IPS-18c (cell line): Measurements from ENCODE around the gene CHMP6.
"Not testable (repeated sequence)": the region's sequence is repeated elsewhere in the genome, so short reads cannot be mapped to it uniquely, and the experiment has no call there.

Source experiments
- H3K4me3 ChIP-seq: 2 replicates; pipeline ENCODE4 v1.7.0; 2013; ENCODE audit warnings: low read depth, mild to moderate bottlenecking, low read length, moderate library complexity; ENCODE audit not compliant: insufficient read depth
- H3K9me3 ChIP-seq: one replicate; pipeline ENCODE4 v1.6.1; 2013; ENCODE audit warnings: mild to moderate bottlenecking, low read length, moderate library complexity; ENCODE audit not compliant: control insufficient read depth, insufficient read depth

CHMP6 gene

DNA sequence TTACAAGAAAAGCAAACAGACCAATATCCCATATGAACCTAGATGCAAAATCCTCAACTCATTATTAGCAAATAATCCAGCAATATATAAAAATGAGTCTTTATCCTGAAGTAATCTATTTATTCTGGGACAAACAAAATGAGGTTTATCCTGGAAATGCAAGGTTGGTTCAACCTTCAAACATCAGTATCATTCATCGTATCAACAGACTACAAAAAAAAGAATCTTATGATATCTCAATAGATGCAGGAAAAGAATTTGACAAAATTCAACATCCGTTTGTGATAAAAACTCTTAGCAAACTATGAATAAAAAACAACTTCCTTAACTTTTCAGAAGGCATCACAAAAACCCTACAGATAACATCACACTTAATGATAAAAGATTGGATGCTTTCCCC lies 24.9 kb downstream of the CHMP6 start:
- no peaks in the 10 kb centered on the region for H3K9me3 ChIP-seq
- H3K4me3 ChIP-seq = no peak overlapping the region

DNA sequence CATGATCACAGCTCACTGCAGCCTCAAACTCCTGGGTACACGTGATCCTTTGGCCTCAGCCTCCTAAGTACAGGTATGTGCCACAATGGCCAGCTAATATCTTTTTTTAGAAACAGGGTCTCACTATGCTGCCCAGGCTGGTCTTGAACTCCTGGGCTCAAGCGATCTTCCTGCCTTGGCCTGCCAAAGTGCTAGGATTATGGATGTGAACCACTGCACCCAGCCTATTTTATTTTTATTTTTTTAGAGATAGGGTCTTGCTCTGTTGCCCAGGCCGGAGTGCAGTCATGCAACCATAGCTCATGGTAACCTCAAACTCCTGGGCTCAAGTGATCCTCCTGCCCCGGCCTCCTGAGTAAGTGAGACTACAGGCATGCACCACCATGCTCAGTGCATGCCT lies 25.7 kb downstream of the CHMP6 start:
- H3K9me3 ChIP-seq, H3K4me3 ChIP-seq: not testable (repeated sequence)

DNA sequence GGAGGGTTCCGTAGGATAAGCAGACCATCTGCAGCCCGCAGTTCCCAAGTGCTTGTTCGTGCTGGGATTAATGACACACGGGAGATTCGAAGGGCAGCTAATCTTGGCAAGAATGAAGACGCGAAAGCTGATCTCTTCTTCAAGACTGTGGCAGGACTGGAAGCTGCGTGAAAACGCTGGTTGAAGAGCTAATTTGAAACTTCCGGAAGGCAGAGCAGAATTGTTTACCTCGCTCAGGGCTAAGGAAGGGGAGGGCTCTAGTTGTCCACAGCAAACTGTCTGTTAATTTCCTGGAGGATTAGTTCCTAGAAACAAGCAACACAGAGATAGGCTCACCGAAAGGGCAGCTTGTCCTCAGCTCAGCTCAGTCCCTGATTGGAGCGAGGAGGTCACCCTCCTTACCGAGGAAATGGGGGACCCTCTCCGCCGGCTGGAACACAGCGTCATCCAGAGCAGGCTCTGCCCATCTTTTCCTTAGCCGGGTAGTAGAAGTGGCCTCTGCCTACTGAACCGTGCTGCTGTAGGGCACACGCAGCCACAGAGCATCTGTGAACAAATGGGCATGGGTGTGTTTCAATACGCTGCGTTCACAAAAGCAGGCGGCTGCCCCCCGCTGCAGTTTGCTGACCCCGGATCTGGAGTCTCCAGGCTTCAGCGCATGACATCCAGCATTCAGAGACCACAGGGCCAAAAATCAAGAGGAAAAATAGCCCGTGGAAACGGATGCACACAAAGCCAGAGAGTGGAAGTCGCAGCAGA lies 26.6 kb downstream of the CHMP6 start:
- no peaks in the 10 kb centered on the region for H3K9me3 ChIP-seq
- H3K4me3 ChIP-seq = no peak overlapping the region

DNA sequence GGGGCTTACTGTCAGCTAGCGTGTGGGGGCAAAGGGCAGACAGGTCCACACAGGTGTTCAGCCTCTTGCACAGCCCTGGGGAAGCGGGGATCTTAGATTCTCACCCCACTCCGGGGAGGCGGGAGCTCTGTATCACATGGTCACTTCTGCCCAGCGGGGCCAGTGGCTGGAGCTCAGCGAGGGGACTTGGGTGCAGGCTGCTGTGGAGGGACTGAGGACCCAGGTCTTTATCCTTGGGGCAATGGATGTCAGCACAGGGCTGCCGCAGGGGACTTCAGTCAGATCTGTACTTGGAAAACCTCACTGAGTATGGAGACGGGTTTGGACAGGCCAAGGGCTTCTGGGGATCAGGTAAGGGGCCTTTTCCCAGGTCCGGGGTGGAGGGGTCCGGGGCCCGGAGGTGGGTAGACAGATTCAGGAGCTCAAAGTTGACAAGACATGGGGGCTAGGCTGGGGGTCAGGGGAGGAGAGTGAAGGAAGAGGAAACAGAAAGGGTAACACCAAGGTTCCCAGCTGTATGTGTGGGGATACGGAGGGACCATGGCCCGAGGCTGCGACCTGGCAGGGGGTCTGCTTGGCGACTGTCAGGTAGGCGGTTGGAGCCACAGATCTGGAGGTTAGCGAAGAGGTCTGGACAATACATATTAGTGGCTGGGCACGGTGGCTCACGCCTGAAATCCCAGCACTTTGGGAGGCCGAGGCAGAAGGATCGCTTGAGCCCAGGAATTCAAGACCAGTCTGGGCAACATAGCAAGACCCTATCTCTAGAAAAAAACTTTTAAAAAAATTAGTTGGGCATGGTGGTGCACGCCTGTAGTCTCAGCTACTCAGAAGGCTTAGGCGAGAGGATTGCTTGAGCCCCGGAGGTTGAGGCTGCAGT lies 28.2 kb downstream of the CHMP6 start:
- H3K9me3 ChIP-seq = no peaks in the 10 kb centered on the region
- no peak overlapping the region for H3K4me3 ChIP-seq

DNA sequence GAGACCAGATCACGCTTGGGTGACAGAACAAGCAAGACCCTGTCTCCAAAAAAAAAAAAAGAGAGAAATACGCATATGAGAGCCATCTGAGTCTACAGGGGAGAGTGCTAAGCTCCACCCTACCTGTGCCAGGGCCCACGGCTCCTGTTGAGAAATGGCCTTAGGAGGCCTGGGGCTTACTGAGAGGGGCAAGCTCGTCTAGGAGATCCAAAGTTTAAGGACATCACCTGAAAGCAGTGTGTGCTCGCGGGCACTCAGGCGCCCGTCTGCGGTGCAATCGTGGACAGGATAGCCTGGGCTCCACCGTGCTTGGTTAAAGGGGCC lies 28.8 kb downstream of the CHMP6 start:
- Histone ChIP-seq H3K9me3 (no peaks in the 10 kb centered on the region), H3K4me3 (no peak overlapping the region)

DNA sequence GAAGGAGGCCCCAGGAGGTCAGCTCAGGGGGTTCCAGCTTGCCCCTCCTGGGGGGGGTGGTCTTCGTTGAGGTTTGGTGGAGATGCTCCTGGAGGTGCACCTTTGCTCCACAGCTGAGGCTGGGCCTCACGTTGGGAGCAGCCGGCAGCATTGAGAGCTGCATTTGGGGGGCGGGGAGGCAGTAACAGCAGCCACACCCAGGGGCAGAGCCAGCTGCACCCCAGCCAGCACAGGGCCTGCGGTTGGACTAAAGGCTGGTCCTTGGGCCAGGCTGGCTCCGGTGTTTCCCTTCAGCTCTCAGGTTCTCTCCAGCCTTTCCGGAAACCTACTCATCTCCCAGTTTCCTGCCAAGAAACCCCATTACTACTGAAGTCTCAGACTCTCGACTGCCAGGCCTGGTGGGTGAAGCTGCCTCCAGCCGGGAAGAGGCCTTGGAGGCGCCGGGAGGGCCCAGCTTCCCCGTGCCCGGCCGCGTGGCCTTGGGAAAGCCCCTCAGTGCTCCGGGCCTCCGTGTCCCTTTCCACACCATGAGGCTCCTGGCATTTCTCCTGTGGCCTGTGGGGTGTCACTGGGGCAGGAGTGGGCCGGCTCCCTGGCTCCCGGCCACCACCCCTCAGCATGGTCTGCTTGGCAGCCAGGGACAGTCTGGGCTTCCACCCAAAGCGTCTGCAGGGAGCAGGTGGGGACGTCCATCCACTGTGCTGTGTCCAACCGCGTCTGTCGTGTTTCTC lies 29.3 kb downstream of the CHMP6 start:
- no peak overlapping the region for H3K4me3 ChIP-seq
- H3K9me3 ChIP-seq = no peaks in the 10 kb centered on the region

DNA sequence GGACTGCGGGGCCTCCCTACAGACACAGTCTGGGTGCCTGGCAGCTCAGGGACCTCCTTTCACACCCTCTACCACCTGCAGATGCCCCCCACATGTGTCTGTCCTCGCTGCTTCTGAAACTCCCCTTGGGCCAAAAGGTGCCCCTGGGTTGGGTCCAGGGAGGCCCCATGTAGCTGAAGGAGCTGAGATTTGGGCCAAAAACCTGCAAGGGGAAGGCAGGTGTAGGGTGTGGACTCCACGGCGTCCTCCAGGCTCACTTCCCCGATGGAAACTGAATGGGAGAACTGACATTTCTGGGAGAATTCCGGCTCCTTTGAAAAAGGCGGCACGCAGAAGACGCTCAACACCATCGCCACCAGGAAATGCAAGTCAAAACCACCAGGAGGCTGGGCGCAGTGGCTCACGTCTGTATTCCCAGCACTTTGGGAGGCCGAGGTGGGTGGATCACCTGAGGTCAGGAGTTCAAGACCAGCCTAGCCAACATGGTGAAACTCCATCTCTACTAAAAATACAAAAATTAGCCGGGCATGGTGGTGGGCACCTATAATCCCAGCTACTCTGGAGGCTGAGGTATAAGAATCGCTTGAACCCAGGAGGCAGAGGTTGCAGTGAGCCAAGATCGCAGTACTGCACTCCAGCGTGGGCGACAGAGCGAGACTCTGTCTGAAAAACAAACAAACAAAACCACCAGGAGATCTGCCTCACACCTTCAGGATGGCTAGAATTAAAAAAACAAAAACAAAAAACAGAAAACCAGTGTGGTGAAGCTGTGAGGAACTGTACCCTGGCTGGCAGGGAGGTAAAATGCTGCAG lies 30.1 kb downstream of the CHMP6 start:
- H3K4me3 ChIP-seq = no peak overlapping the region
- no peaks in the 10 kb centered on the region for H3K9me3 ChIP-seq

DNA sequence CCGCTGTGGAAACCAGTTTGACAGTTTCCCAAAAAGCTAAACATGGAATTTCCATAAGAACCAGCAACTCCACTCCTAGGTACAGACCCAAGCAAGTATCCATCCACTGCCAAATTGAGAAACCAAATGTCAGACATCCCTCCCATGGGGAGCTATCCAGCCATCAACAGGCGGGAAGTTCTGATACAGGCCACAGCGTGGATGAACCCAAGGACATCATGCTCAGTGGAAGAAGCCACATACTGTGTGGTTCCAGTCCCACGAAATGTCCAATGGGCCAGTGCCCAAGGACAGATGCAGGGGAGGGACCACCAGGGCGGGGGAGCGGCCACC lies 30.7 kb downstream of the CHMP6 start:
- Histone ChIP-seq H3K4me3 (no peak overlapping the region), H3K9me3 (peaks cover 3% of the 10 kb centered on the region)

DNA sequence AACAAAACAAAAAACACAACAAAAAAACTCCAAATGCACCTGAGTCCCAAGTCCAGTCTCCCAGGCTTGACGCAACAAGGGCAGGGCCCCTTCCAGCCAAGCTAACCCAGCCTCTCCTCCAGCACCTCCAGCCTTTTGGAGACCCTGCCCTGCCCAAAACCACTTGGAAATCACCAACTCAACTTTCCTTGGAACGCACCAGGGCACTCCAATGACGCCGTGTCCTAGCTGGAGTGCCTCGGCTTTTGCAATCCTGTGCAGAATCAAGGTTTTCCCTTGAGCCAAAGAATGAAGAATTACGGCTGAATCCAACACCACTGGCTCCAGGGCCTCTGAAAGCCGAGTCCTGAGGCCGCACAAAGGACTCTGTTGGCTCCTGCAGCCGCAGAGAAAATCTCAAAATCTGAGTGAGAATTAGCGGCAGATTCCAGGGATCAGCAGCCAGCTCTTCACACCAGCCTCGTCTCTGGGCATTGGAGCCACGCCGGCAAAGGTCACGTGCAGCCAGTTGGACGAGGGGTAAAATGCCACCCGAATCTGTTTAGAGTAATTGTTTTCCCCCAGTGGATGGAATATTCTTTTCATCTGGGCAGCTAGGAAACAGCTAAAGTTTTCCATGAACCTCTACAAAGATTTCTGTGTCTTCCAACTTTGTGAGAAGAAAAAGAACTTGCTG lies 33.6 kb downstream of the CHMP6 start:
- Histone ChIP-seq H3K4me3 (no peak overlapping the region), H3K9me3 (peaks cover 3% of the 10 kb centered on the region)

DNA sequence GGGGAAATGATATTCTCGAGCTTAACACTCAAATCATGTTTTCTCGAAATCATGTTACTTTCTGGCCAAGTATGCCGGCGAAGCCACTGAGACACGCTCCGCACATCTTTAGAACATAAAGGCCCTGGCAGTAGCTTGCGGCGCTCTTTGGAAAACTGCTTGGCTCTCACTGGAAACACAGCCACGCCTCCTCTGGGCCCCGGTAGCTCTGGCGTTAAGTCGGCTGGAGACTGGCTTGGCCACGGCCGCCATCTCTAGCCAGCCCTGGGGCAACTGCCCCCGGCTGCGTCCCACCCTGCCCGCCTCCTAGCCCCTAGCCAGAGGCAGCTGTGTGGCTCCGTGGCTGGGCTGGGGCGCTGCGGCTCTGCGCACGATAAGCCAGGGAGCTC lies 34.1 kb downstream of the CHMP6 start:
- H3K4me3 ChIP-seq = no peak overlapping the region
- H3K9me3 ChIP-seq = peaks cover 3% of the 10 kb centered on the region

DNA sequence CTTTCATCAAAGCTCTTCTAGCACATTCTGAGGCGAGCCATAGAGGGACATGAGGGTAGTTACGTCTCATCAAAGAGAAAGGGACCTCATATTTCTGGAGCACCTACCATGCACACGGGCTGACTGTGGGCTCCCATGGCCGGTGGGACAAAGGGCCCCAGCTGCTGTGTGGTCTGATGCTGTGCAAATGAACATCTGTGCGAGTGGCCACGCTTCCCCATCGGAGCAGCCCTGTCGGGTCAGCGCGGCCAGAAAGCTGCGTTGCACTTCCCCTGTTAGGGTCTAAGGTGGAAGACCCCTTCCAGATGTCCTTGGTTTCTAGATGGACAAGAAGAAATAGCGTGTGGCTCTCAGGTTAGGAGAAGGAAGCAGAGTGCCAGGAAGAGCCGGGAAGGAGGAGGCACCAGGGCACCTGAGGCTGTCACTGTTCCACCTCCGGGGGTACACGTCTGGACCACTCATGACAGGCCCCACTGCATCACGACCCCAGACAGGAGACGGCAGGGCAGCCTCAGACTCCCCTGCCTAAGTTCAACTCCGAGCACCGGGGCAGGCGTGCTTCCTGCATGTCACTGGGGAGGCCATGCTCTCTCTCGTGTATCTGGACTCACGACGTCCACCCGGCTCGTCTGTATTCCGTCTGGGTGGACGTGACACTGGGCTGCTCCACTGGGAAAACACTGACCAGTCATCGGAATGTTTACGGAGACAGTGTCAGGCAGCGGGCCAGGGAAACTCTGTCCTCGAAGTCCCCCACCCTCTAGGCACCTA lies 34.8 kb downstream of the CHMP6 start:
- no peak overlapping the region for H3K4me3 ChIP-seq
- peaks cover 3% of the 10 kb centered on the region for H3K9me3 ChIP-seq

DNA sequence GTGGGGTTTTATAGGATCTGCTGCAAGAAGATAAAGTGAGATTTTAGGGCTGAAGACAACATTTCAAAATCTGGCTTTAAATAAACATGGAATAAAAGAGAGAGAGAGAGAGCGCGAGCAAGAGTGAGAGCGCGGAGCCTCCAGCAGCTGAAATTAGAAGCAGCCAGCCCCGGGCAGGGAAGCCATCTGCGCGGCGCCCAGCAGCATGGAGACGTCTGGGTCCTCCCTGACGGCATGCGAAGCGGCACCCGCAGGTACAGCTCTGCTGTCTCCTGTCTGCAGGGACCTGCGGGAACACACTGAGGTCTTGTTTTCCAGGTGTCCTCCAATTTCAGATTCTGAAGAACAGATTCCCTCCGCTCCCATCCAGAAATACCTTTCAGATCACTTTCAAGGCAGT lies 35.4 kb downstream of the CHMP6 start:
- H3K9me3 ChIP-seq = peaks cover 3% of the 10 kb centered on the region
- H3K4me3 ChIP-seq = no peak overlapping the region

DNA sequence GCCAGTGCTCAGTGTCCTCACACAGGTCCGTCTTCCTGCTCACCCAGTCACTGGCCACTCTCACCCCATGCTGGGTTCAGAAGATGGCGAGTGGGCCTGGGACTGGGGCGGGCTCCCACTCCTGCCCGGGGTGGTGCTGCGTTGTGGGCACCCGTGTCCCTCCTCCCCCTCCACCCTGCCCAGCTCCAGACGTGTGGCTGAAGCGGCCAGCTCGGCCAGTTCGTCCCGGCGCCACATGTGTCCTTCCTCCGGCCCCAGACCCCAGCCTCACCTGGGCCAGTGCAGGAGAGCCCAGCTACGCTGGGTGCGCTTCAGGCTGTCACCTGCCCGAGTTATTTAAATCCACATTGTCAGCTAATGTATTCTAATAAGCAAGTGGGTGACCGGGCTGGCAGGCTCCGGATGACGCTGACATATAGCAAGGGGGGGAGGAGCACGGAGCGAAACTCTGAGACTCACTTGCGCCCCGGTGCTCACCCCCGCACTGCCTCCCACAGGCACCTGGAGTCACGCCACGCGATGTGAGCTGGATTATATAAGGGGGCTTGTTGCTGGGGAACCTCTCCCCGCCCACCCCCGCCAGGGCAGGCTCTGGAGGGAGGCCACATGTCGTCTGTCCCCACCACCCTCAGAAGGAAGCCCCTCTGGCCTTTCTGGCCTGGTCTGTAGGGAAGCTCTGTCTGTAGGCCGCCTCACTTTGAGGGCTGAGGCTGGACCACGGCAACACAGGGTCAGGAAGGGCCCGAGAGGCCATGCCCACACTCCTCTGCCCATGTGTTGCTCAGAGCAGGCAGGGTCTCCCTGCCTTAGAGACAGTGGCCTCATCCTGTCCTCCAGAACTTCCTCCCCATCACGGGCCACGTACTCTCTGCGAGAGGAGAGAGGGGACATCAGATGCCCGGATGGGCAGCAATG lies 36.2 kb downstream of the CHMP6 start:
- H3K9me3 ChIP-seq = peaks cover 3% of the 10 kb centered on the region
- H3K4me3 ChIP-seq = no peak overlapping the region

DNA sequence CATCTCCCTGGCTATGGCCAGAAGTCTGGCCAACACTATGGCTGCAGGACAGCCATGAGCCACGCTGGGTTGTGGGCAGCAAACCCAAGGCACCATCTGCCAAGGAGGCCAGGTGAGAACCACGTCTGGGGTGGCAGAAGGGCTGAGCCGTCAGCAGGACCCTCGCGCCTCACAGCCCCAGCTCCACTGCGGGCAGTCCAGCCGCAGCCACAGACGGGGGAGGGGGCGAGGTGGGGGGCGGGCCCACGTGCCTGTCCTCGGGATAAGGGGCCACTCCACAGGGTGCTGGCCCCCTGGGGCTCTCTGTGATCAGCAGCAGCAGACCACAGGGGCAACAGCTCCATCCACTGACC lies 36.8 kb downstream of the CHMP6 start:
- Histone ChIP-seq H3K4me3 (no peak overlapping the region), H3K9me3 (peaks cover 3% of the 10 kb centered on the region)

DNA sequence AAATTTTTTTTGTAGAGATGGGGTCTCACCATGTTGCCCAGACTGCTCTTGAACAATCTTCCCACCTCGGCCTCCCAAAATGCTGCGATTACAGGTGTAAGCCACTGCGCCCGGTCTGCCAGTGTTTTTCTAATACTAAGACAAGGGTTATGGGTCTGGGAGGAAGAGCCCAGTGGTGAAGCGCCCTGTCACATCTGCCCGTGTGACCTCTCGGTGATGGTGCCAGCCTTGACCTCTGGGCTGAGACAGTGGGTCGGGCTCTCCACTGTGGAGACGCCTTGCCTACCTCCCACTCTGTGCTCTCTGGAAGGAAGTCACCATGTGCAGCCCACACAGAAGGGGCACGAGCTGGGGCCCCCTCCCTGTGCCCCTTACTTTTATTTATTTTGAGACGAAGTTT lies 38.2 kb downstream of the CHMP6 start:
- Histone ChIP-seq H3K9me3 (peaks cover 5% of the 10 kb centered on the region), H3K4me3 (no peak overlapping the region)
